H1 (cell line): ENCODE measurements around the gene AFF2. TPM values are rescaled to one million over a fixed set of nuclear protein-coding genes. Genes with fewer than 3 reads are reported as not detected.

ENCODE experiments used
- BRCA1 ChIP-seq: IDR thresholded peaks from 2 replicates; pipeline ENCODE4 v1.6.1; 2012; ENCODE audit warnings: low read depth, low read length, improper control_type of control experiment
- CHD7 ChIP-seq: fragments of 300-600 bp; sonication (generic); IDR thresholded peaks from 2 replicates; pipeline ENCODE4 v1.7.1; 2012; ENCODE audit warnings: low read length, moderate library complexity, mild to moderate bottlenecking, inconsistent platforms; ENCODE audit not compliant: insufficient replicate concordance
- NANOG ChIP-seq: IDR thresholded peaks from 2 replicates; pipeline ENCODE4 v1.6.1; 2011; ENCODE audit warnings: low read length, low read depth, mild to moderate bottlenecking, inconsistent platforms; ENCODE audit not compliant: insufficient read depth, poor library complexity, severe bottlenecking
- polyA plus RNA-seq, 7 experiments: library from polyadenylated mRNA; depleted of rRNA in 3 of 7; stranded (reverse) in 5 of 7; unstranded in 2 of 7; fragments of >200 nt in 5 of 7; fragments of 200-250 nt in 2 of 7; gene quantifications; 1 replicate in 5 of 7; 2 replicates in 1 of 7; 4 replicates in 1 of 7; pipeline versions ENCODE4 v1.2.1 to v1.2.3, GENCODE V29; 2011 to 2013; ENCODE audit warnings: missing spikeins in 2 of 7, mixed read lengths in 2 of 7
- total RNA-seq: library from RNA; stranded (reverse); fragmentation: NEBNext Ultra II Directional; extraction: Animal tissue kit (Norgen Biotek cat#: 25700); gene quantifications from 2 replicates; pipeline ENCODE4 v1.2.1, GENCODE V29; 2021

Gene AFF2
- total and polyA plus RNA-seq, 2 of the 8 experiments (the other 6 are each of a cell fraction or from before 2014, with no cell fraction given), result 2.0 to 7.3 TPM

GRCh38 chrX:148681605-148682004 lies 181.2 kb downstream of the AFF2 start (continued):
- TF ChIP-seq CHD7 (no peak), NANOG (no peak), BRCA1 (no peak)
